Measurements from ENCODE around the gene TMEM120A. TPM values are rescaled to one million over a fixed set of nuclear protein-coding genes. Genes with fewer than 3 reads are reported as not detected.

TMEM120A gene
- total RNA-seq, 1 experiment from 2014 or later, result 71.0 TPM

GRCh38 chr7:75989500-75990388 is 4.7 kb downstream of the TMEM120A start:
- Histone ChIP-seq H3K9me3 (ENCODE audit: control insufficient read depth, insufficient read depth, low read depth, low read length) (no peaks in the 10 kb centered on the region), H3K36me3 (ENCODE audit: control insufficient read depth, insufficient read depth, low read length) (no peaks in the 10 kb centered on the region), H3K4me1 (ENCODE audit: control insufficient read depth, insufficient read depth, low read length) (peaks cover 22% of the 10 kb centered on the region), H3K27me3 (ENCODE audit: control insufficient read depth, insufficient read depth, low read length) (no peaks in the 10 kb centered on the region), H3K4me3 (ENCODE audit: low read depth in 2 of 2, low read length in 2 of 2) (no peak overlapping the region), H3K27ac (ENCODE audit: low read length) (peak overlapping the region; percentile 73)
- ATAC-seq (0 out of 2 replicates have a peak, but pooled peaks have one; percentile 2), DNase-seq (ENCODE audit: low read depth, low spot score) (no peak)
- TF ChIP-seq SIN3A (IDR thresholded peaks at IDR 0.05; ENCODE audit: borderline replicate concordance, insufficient read depth, low read depth, low read length), result no peak
- no peak for TF ChIP-seq POLR2AphosphoS5 (IDR thresholded peaks at IDR 0.05; ENCODE audit: low read depth, low read length)
- TSS peak; percentile 59 for BruUV-seq (replicated peaks)
- in situ Hi-C loops (cut with HindIII; ENCODE audit: low pct_unique_long_range_greater_than_20kb, low sequenced_read_pairs) (no loop called here), intact Hi-C loops (cut with micrococcal nuclease; ENCODE audit: unreplicated experiment) (loop anchor here (10.0 kb wide), 1 partner anchor 115 kb away; the partner anchor contains the start of gene RHBDD2)
- CTCF ChIA-PET, result no interaction called here
- POLR2A ChIA-PET, result interaction anchor here (0.6 kb wide), 2 partner anchors 26 to 111 kb away, joined by 7 read pairs; no protein-coding TSS in a partner anchor

- H3K27ac ChIP-seq (ENCODE audit: low read length), result peak overlapping the region; percentile 73; the same call in 1 of the 2 replicates
- no peaks in the 10 kb centered on the region for H3K27me3 ChIP-seq (ENCODE audit: control insufficient read depth, insufficient read depth, low read length)
- H3K4me3 ChIP-seq (ENCODE audit: low read depth in 2 of 2, low read length in 2 of 2), result no peak overlapping the region
- CTCF ChIA-PET, result no interaction called here
- peaks cover 21% of the 10 kb centered on the region for H3K4me1 ChIP-seq (ENCODE audit: control insufficient read depth, insufficient read depth, low read length)
- no peaks in the 10 kb centered on the region for H3K9me3 ChIP-seq (ENCODE audit: control insufficient read depth, insufficient read depth, low read depth, low read length)
- DNase-seq (ENCODE audit: low read depth, low spot score) (no peak), ATAC-seq (peak; percentile 13; the same call in 1 of the 2 replicates)
- no TSS peak for BruUV-seq (replicated peaks)
- H3K36me3 ChIP-seq (ENCODE audit: control insufficient read depth, insufficient read depth, low read length), result no peaks in the 10 kb centered on the region
- in situ Hi-C loops (cut with HindIII; ENCODE audit: low pct_unique_long_range_greater_than_20kb, low sequenced_read_pairs) (no loop called here), intact Hi-C loops (cut with micrococcal nuclease; ENCODE audit: unreplicated experiment) (no loop called here)
- POLR2A ChIA-PET, result interaction anchor here (0.6 kb wide), 2 partner anchors 16 to 111 kb away, joined by 4 to 7 read pairs; no protein-coding TSS in a partner anchor
- TF ChIP-seq TCF7L2 (IDR thresholded peaks at IDR 0.05; ENCODE audit: low read depth, low read length), result no peak
These were observed 5.6 kb downstream of the TMEM120A start for GRCh38 chr7:75988568-75989499.

- in situ Hi-C loops (cut with HindIII; ENCODE audit: low pct_unique_long_range_greater_than_20kb, low sequenced_read_pairs), result no loop called here
These were observed 6.4 kb downstream of the TMEM120A start for GRCh38 chr7:75987805-75988567.

More at GRCh38 chr7:75987805-75988567, 6.4 kb downstream of the TMEM120A start:
- ChIA-PET POLR2A (interaction anchor here (0.6 kb wide), 1 partner anchor 16 kb away, joined by 4 read pairs; no protein-coding TSS in a partner anchor), CTCF (no interaction called here)
- Histone ChIP-seq H3K4me3 (ENCODE audit: low read depth in 2 of 2, low read length in 2 of 2) (no peak overlapping the region), H3K27ac (ENCODE audit: low read length) (peak overlapping the region; percentile 44; the same call in 1 of the 2 replicates), H3K9me3 (ENCODE audit: control insufficient read depth, insufficient read depth, low read depth, low read length) (no peaks in the 10 kb centered on the region), H3K4me1 (ENCODE audit: control insufficient read depth, insufficient read depth, low read length) (peaks cover 16% of the 10 kb centered on the region), H3K27me3 (ENCODE audit: control insufficient read depth, insufficient read depth, low read length) (no peaks in the 10 kb centered on the region), H3K36me3 (ENCODE audit: control insufficient read depth, insufficient read depth, low read length) (no peaks in the 10 kb centered on the region)
- ATAC-seq (no peak), DNase-seq (ENCODE audit: low read depth, low spot score) (no peak)
- no TSS peak for BruUV-seq (replicated peaks)
- TF ChIP-seq SIN3A (IDR thresholded peaks at IDR 0.05; ENCODE audit: borderline replicate concordance, insufficient read depth, low read depth, low read length) (no peak), REST (IDR thresholded peaks at IDR 0.05; ENCODE audit: insufficient read depth in 1 of 2, low read depth in 2 of 2, low read length in 1 of 2) (no peak), POLR2AphosphoS5 (IDR thresholded peaks at IDR 0.05; ENCODE audit: low read depth, low read length) (no peak), CTCF (IDR thresholded peaks at IDR 0.05) (no peak), TCF7L2 (IDR thresholded peaks at IDR 0.05; ENCODE audit: low read depth, low read length) (no peak)
- intact Hi-C loops (cut with micrococcal nuclease; ENCODE audit: unreplicated experiment), result no loop called here

Data from Panc1 (cell line).